ENCODE data around the gene UMPS. TPM values are rescaled to one million over a fixed set of nuclear protein-coding genes. Genes with fewer than 3 reads are reported as not detected.
"Not testable (repeated sequence)": the region's sequence is repeated elsewhere in the genome, so short reads cannot be mapped to it uniquely, and the experiment has no call there.

UMPS gene
- total and polyA plus RNA-seq, 2 of the 4 experiments (the other 2 are of a cell fraction), result 18.7 to 26.7 TPM

- POLR2A ChIA-PET (ENCODE audit: unreplicated experiment); in situ Hi-C loops (cut with MboI; ENCODE audit: low sequenced_read_pairs); ATAC-seq (ENCODE audit: low read depth); H3K4me1 ChIP-seq (ENCODE audit: control insufficient read depth, insufficient read depth, low read length); DNase-seq; H3K27me3 ChIP-seq (ENCODE audit: control insufficient read depth, insufficient read depth, low read length); CTCF ChIA-PET; H3K9me3 ChIP-seq (ENCODE audit: control insufficient read depth, insufficient read depth, low read length); H4K91ac ChIP-seq (ENCODE audit: insufficient read depth, low read depth, low read length); H4K20me1 ChIP-seq (ENCODE audit: insufficient read depth, low read length); H2AK9ac ChIP-seq (replicated peaks; ENCODE audit: low read depth, low read length, poor library complexity); H3K4me3 ChIP-seq (ENCODE audit: insufficient read depth, low read depth, low read length); H3K79me1 ChIP-seq (ENCODE audit: low read depth in 1 of 2, low read length in 2 of 2); H3K23ac ChIP-seq (ENCODE audit: low read depth, low read length); H2BK15ac ChIP-seq (ENCODE audit: low read depth, low read length); H3K27ac ChIP-seq (ENCODE audit: insufficient read depth, low read length); H3K36me3 ChIP-seq (ENCODE audit: control insufficient read depth, insufficient read depth, low read length); H2BK20ac ChIP-seq (ENCODE audit: low read depth, low read length); H4K8ac ChIP-seq (ENCODE audit: low read depth in 2 of 2, low read length in 2 of 2); intact Hi-C loops (cut with micrococcal nuclease); H3K9ac ChIP-seq (ENCODE audit: low read depth, low read length); BruUV-seq (replicated peaks); H3K14ac ChIP-seq (replicated peaks; ENCODE audit: low read depth, low read length); H2BK5ac ChIP-seq (ENCODE audit: low read depth, low read length, poor library complexity, severe bottlenecking); H4K5ac ChIP-seq (ENCODE audit: low read depth, low read length); H3K9me1 ChIP-seq (ENCODE audit: insufficient read depth, low read length); H3K4ac ChIP-seq (ENCODE audit: low read depth, low read length); H2AK5ac ChIP-seq (ENCODE audit: low read depth, low read length); H2AFZ ChIP-seq (replicated peaks; ENCODE audit: low read length, poor library complexity); H3K56ac ChIP-seq (ENCODE audit: extremely low read depth, insufficient read depth, low read length); dilution Hi-C loops (cut with HindIII; ENCODE audit: low sequenced_read_pairs, unreplicated experiment); H2BK120ac ChIP-seq (ENCODE audit: low read depth, low read length); H3K18ac ChIP-seq (ENCODE audit: low read depth, low read length); H3K4me2 ChIP-seq (ENCODE audit: low read depth, low read length): not testable (repeated sequence)
- no CpG with 5 or more reads among the region's 2 CpGs for WGBS, 2 experiments (ENCODE audit: extremely low coverage in 2 of 2, insufficient read length in 1 of 2)
Observed at GRCh38 chr3:124707223-124707622, 23.0 kb upstream of the UMPS start.
